Measurements from ENCODE around the gene ZKSCAN5. TPM values are rescaled to one million over a fixed set of nuclear protein-coding genes. Genes with fewer than 3 reads are reported as not detected.
A peak's percentile ranks its signal among the peaks of the same experiment; 100 is the strongest.
"Not testable (repeated sequence)": the region's sequence is repeated elsewhere in the genome, so short reads cannot be mapped to it uniquely, and the experiment has no call there.

ZKSCAN5 gene
- total and polyA plus RNA-seq, 2 experiments from 2014 or later, result 4.6 to 13.4 TPM

GRCh38 chr7:99545308-99545707 is 40.8 kb downstream of the ZKSCAN5 start:
- H3K27ac ChIP-seq (ENCODE audit: low read depth); H3K27ac Mint-ChIP-seq; H3K9me2 ChIP-seq (ENCODE audit: insufficient read depth); H2AFZ ChIP-seq; H3K4me1 Mint-ChIP-seq; H3K4me1 ChIP-seq (ENCODE audit: insufficient read depth); ATAC-seq; H3K27me3 Mint-ChIP-seq (ENCODE audit: insufficient read depth, low read depth, poor library complexity); H3K27me3 ChIP-seq (ENCODE audit: insufficient read depth); H3K4me3 ChIP-seq; H3K4me2 ChIP-seq; H3F3A ChIP-seq (replicated peaks; ENCODE audit: low read depth); H3K4me3 Mint-ChIP-seq; H3K36me3 ChIP-seq (ENCODE audit: insufficient read depth); H4K20me1 ChIP-seq (replicated peaks; ENCODE audit: insufficient read depth); DNase-seq (ENCODE audit: low spot score); H3K79me2 ChIP-seq (replicated peaks; ENCODE audit: insufficient read depth): not testable (repeated sequence)
- peaks cover 76% of the 10 kb centered on the region for H3K36me3 Mint-ChIP-seq (ENCODE audit: low read depth)
- peaks cover 76% of the 10 kb centered on the region for H3K9me3 Mint-ChIP-seq

- H3K9me2 ChIP-seq (ENCODE audit: insufficient read depth); H3K27ac ChIP-seq (ENCODE audit: low read depth); H3K36me3 ChIP-seq (ENCODE audit: insufficient read depth); H3K27ac Mint-ChIP-seq; H3K4me1 ChIP-seq (ENCODE audit: insufficient read depth); H4K20me1 ChIP-seq (replicated peaks; ENCODE audit: insufficient read depth); H3K4me3 ChIP-seq; H3K4me3 Mint-ChIP-seq; H3K27me3 ChIP-seq (ENCODE audit: insufficient read depth); ATAC-seq; H3K4me2 ChIP-seq; H3K27me3 Mint-ChIP-seq (ENCODE audit: insufficient read depth, low read depth, poor library complexity); H2AFZ ChIP-seq; H3F3A ChIP-seq (replicated peaks; ENCODE audit: low read depth); DNase-seq (ENCODE audit: low spot score); H3K4me1 Mint-ChIP-seq: not testable (repeated sequence)
- H3K79me2 ChIP-seq (replicated peaks; ENCODE audit: insufficient read depth), result peaks cover 19% of the 10 kb centered on the region; the same call in 1 of the 2 replicates
- Mint-ChIP-seq H3K36me3 (ENCODE audit: low read depth) (peaks cover 49% of the 10 kb centered on the region), H3K9me3 (peaks cover 38% of the 10 kb centered on the region; the same call in 2 of the 3 replicates)
Observed at GRCh38 chr7:99549545-99549944, 45.1 kb downstream of the ZKSCAN5 start.

- H3K9me2 ChIP-seq (ENCODE audit: insufficient read depth), result no peaks in the 10 kb centered on the region
- H3K27me3 ChIP-seq (ENCODE audit: insufficient read depth), result no peaks in the 10 kb centered on the region
- peak; percentile 31 for ATAC-seq
- peak overlapping the region; percentile 91 for H2AFZ ChIP-seq
- peak; percentile 17 for DNase-seq (ENCODE audit: low spot score)
- peak overlapping the region; percentile 95 for H3K4me3 ChIP-seq
- H3K4me1 Mint-ChIP-seq, result peaks cover 4% of the 10 kb centered on the region; the same call in 1 of the 3 replicates
- peak overlapping the region; percentile 75 for H3K4me2 ChIP-seq
- H3K79me2 ChIP-seq (replicated peaks; ENCODE audit: insufficient read depth), result peaks cover 22% of the 10 kb centered on the region; the same call in 1 of the 2 replicates
- H3K27ac ChIP-seq (ENCODE audit: low read depth), result peak overlapping the region; percentile 60; the same call in 1 of the 2 replicates
- H3F3A ChIP-seq (replicated peaks; ENCODE audit: low read depth), result 0 out of 2 replicates have a peak, but pooled peaks cover 3% of the 10 kb centered on the region
- 0 out of 2 replicates have a peak, but pooled peaks cover 2% of the 10 kb centered on the region for H4K20me1 ChIP-seq (replicated peaks; ENCODE audit: insufficient read depth)
- peaks cover 26% of the 10 kb centered on the region; the same call in 2 of the 3 replicates for H3K9me3 Mint-ChIP-seq
- H3K27ac Mint-ChIP-seq, result no peak overlapping the region
- H3K36me3 ChIP-seq (ENCODE audit: insufficient read depth), result peaks cover 3% of the 10 kb centered on the region; the same call in 1 of the 2 replicates
- peaks cover 5% of the 10 kb centered on the region; the same call in 1 of the 2 replicates for H3K4me1 ChIP-seq (ENCODE audit: insufficient read depth)
- peak overlapping the region; percentile 90 for H3K4me3 Mint-ChIP-seq
- peaks cover 3% of the 10 kb centered on the region for H3K27me3 Mint-ChIP-seq (ENCODE audit: insufficient read depth, low read depth, poor library complexity)
- peaks cover 44% of the 10 kb centered on the region for H3K36me3 Mint-ChIP-seq (ENCODE audit: low read depth)
- TF ChIP-seq EZH2phosphoT487 (IDR thresholded peaks at IDR 0.05; ENCODE audit: unreplicated experiment) (no peak), CTCF (conservative IDR thresholded peaks at IDR 0.05; ENCODE audit: low read depth in 2 of 2) (no peak), ZNF462 (CRISPR knock-in tag; IDR thresholded peaks at IDR 0.05) (no peak), EZH2 (IDR thresholded peaks at IDR 0.05; ENCODE audit: low read depth, unreplicated experiment) (no peak), ZNF331 (CRISPR knock-in tag; IDR thresholded peaks at IDR 0.05; ENCODE audit: low read depth) (no peak), ETS1 (IDR thresholded peaks at IDR 0.05) (no peak), NANOG (IDR thresholded peaks at IDR 0.05; ENCODE audit: borderline replicate concordance) (no peak), POLR2AphosphoS5 (IDR thresholded peaks at IDR 0.05; ENCODE audit: low read depth) (no peak)
Observed at GRCh38 chr7:99551334-99551733, 46.9 kb downstream of the ZKSCAN5 start.
